DMS114 treated with DMSO at 0.1 percent for 48 hours (cell line): ENCODE results near the gene CNFN.

Experiments
- DNase-seq: peaks from one replicate; lab custom pipeline; 2025; ENCODE audit not compliant: unreplicated experiment; lab: John Stamatoyannopoulos, UW

CNFN gene

DNA sequence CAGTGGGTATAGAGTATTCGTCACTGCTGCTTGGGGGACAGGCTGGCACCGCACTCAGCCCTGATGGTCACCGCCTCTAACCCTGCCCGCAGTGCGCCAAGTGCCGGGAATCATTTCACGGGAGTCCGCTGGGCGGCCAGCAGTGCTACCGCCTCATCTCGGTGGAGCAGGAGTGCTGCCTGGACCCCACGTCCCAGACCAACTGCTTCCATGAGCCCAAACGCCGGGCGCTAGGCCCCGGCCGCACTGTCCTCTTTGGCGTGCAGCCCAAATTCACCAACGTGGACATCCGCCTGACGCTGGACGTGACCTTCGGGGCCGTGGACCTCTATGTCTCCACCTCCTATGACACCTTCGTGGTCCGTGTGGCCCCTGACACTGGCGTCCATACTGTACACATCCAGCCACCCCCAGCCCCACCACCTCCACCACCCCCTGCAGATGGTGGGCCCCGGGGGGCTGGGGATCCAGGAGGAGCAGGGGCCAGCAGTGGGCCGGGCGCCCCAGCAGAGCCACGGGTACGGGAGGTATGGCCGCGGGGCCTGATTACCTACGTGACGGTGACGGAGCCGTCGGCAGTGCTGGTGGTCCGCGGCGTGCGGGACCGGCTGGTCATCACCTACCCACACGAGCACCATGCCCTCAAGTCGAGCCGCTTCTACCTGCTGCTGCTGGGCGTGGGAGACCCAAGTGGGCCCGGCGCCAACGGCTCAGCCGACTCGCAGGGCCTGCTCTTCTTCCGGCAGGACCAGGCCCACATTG is 14.5 kb downstream of the CNFN start:
- DNase-seq: no peak

DNA sequence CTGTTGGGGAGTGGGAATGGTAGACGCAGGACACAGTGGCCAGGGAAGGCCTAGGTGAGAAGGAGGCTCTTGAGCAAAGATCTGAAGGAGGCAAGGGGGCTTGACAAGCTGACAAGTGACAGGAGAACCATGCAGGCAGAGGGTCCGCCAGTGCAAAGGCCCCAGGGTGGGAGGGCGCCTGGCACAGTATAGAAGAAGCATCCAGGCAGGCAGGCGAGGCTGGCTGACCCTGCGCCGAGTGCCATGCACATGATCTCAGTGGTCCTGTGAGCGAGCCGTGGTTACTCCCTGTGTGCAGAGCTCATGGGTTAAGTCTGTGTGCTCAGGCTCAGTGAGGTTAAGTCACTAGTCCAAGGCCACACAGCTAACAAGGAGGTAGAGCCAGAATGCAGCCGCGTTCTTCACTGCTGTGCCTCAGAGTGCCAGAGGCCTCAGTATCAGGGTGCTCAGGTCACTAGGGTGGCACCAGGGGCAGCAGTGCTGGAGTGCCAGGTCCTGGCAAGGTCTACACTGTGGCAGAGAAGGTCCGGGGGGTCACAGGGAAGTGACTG is 15.2 kb downstream of the CNFN start:
- DNase-seq: no peak

GRCh38 chr19:42370626-42371175 is 19.4 kb downstream of the CNFN start:
- DNase-seq: no peak

- DNase-seq: no peak
Observed at GRCh38 chr19:42370068-42370520, 20.0 kb downstream of the CNFN start.

GRCh38 chr19:42369433-42370067 is 20.5 kb downstream of the CNFN start:
- no peak for DNase-seq

DNA sequence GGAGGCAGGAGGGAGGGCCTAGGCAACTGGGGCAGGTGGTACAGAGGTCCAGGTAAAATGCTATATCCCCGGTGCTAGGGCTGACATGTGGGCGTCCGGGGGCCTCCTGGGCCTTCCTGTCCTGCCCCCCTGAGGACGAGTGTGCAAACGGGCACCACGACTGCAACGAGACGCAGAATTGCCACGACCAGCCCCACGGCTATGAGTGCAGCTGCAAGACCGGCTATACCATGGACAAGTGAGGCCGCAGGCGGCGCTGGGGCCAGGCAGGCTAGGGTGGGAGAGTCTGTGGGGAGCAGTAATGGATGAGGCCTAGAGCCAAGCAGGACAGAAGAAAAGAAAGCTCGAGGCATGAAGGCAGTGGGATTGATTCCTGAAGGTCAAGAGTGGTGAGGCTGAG is 21.3 kb downstream of the CNFN start:
- DNase-seq: no peak

DNA sequence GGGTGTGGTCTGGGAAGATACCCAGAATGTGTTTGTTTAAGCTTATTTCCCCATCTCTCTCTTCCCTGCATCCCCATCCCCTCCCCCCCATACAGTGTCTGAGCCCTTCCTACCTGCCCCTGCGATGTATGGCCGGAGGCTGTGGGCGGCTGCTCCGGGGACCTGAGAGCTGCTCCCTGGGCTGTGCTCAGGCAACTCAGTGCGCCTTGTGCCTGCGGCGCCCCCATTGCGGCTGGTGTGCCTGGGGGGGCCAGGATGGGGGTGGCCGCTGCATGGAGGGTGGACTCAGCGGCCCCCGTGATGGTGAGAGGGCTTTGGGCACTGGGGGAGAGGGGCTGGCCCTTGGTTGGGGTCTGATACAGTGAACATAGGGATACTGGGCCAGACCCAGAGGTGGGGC is 21.7 kb downstream of the CNFN start:
- DNase-seq: no peak

DNA sequence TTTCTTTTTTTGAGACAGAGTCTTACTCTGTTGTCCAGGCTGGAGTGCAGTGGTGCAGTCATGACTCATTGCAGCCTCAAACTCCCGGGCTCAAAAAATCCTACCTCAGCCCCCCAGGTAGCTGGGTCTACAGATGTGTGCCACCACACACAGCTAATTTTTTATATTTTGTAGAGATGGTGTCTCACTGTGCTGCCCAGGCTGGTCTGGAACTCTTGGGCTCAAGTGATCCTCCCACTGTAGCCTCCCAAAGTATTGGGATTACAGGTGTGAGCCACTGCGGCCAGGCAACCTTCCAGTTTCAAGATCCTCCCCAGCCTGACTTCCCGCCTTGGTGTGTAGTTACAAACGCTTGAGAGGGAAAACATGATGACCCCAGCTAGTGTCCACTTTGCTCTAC is 22.2 kb downstream of the CNFN start:
- DNase-seq: no peak

- DNase-seq: no peak
Observed at GRCh38 chr19:42366673-42367072, 23.4 kb downstream of the CNFN start.

DNA sequence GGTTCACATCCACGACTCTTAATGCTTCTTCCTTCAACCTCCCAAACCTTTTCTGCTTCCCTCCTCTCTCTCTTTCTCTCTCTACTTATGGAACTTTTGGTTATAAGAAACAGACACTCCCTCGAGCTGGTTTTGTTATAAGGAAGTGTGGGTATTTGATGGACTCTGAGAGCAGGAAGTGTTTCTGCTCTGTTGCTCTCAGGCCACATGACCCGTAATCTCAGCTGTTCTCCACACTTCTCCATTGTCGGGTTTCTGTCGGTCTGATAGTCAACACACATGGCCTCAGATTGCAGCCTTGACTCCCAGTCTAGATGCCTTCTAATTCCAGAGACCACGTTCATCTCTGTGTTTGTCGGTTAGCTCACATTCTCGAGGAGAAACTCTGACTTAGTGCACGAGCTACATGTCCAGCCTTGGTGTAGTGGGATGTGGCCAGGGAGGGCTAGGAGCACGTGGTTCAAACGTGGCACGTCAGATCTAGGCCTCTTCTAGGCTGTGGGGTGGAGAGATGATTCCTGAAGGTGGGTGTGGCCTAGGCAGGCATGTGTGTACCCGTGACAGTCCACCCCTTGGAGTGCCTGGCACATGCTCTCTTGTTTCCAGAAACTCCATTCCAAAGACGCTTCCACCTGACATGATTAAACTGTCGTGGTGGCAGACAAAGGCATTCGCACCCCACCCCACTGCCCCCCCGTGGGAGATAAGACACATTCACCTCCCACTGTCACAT is 26.3 kb downstream of the CNFN start:
- no peak for DNase-seq

DNA sequence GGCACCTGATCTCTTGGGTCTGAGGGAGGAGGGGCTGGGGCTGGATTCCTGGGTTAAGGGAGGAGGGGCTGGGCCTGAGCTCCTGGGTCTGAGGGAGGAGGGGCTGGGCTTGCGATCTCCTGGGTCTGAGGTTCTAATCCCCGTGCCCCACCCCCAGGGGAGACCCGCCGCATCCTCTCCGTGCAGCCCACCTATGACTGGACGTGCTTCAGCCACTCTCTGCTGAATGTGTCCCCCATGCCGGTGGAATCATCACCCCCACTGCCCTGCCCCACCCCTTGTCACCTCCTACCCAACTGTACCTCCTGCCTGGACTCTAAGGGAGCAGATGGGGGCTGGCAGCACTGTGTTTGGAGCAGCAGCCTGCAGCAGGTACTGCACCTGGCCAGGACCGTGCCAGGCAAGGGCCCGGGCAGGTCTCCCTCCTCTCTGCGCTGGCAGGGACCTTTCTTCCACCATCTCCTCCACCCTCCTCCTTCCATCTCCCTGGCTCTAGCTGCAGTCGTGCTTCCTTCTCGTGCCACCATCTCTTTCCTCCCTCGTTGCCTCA is 27.1 kb downstream of the CNFN start:
- DNase-seq: no peak

GRCh38 chr19:42362342-42362741 is 27.8 kb downstream of the CNFN start:
- DNase-seq: no peak

- no peak for DNase-seq
Observed at GRCh38 chr19:42361545-42361910, 28.6 kb downstream of the CNFN start.

- DNase-seq: no peak
Observed at GRCh38 chr19:42360787-42361544, 29.1 kb downstream of the CNFN start.

GRCh38 chr19:42357290-42357689 is 32.8 kb downstream of the CNFN start:
- no peak for DNase-seq

DNA sequence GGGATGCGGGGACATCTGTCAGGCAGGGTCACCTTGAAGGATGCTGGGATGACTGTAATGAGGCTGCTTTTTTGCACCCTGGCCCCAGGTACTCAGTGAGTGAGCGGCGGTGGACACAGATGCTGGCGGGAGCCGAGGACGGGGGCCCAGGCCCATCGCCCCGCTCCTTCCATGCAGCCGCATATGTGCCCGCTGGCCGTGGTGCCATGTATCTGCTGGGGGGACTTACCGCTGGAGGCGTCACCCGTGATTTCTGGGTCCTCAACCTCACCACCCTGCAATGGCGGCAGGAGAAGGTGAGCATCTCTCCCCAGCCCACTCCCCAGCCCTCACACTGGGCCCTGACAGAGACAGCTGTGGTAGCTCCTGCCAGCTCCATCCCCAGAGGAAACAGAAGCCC is 33.4 kb downstream of the CNFN start:
- DNase-seq: no peak

DNA sequence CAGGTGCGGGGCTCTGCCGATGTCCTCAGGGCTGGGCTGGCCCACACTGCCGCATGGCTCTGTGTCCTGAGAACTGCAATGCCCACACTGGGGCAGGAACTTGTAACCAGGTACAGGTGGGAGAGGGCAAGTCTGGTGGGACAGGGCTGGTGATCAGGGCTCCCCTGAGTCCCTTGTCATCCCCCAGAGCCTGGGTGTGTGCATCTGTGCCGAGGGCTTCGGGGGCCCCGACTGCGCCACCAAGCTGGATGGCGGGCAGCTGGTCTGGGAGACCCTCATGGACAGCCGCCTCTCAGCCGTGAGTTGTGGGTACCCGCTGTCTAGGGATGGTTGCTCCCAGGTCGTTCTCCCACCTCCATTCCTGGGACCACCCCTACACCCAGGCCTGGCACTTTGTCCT is 34.2 kb downstream of the CNFN start:
- no peak for DNase-seq

GRCh38 chr19:42353341-42354015 is 36.6 kb downstream of the CNFN start:
- DNase-seq: no peak

GRCh38 chr19:42352301-42353259 is 37.5 kb downstream of the CNFN start:
- DNase-seq: no peak
